Endodermal cell (in vitro differentiated cells): ENCODE measurements around the gene RRN3. TPM values are rescaled to one million over a fixed set of nuclear protein-coding genes. Genes with fewer than 3 reads are reported as not detected.

Experiments
- microRNA-seq: library from miRNA; unstranded; fragments of <30 nt; microRNA quantifications from one replicate; pipeline ENCODE4 v1.2.0, GENCODE V29; 2020; ENCODE audit warnings: borderline microRNAs expressed
- total RNA-seq, 2 donors: library from RNA; stranded (reverse); fragmentation: NEBNext Ultra II Directional in 1 of 2; extraction: Animal tissue kit (Norgen Biotek cat#: 25700) in 1 of 2; gene quantifications; 2 replicates in 1 of 2; 3 replicates in 1 of 2; pipeline ENCODE4 v1.2.1, GENCODE V29; 2021

Gene RRN3
- total RNA-seq, 2 donors from 2014 or later = 28.6 to 30.6 TPM

Small RNAs within 50 kb of the gene (microRNA-seq; reads per million reads assigned to microRNA genes)
- gene MIR1972-1 (not detected), gene MIR6511B2 (not detected)

Other genes with a start within 250 kb of the RRN3 start
- 100 to 1,000 TPM; 177 to 183 TPM for gene NPIPA1, start 156.8 kb downstream of the RRN3 start, total RNA-seq
- gene PDXDC1, start 119.2 kb downstream of the RRN3 start, total RNA-seq = 100 to 1,000 TPM; 163 to 202 TPM
- 10 to 100 TPM; 47.2 to 57.3 TPM for gene NTAN1, start 38.2 kb downstream of the RRN3 start, total RNA-seq